Calu3 (cell line): ENCODE data around the gene MCM5. TPM values are rescaled to one million over a fixed set of nuclear protein-coding genes. Genes with fewer than 3 reads are reported as not detected.
"Not testable (repeated sequence)": the region's sequence is repeated elsewhere in the genome, so short reads cannot be mapped to it uniquely, and the experiment has no call there.

ENCODE experiments used
- BruUV-seq: library from RNA; stranded (reverse); fragments of 400-500 nt; replicated peaks from 2 replicates; lab custom pipeline; 2021; lab: Mats Ljungman, UMichigan
- CTCF ChIA-PET: fragments of 300-600 bp; sonication (Branson Sonifier 250); formaldehyde crosslinking; loops from one replicate; lab custom pipeline; 2022; ENCODE audit warnings: antibody characterized with exemption; lab: Charles Lee
- DNase-seq: peaks from one replicate; pipeline ENCODE4 v3.0.0; 2022
- H3K27ac Mint-ChIP-seq: one replicate; pipeline ENCODE4 v1.8.0; 2022; ENCODE audit warnings: mixed read lengths; ENCODE audit not compliant: unreplicated experiment
- H3K27me3 Mint-ChIP-seq: one replicate; pipeline ENCODE4 v1.8.0; 2022; ENCODE audit warnings: mixed read lengths; ENCODE audit not compliant: unreplicated experiment
- H3K36me3 Mint-ChIP-seq: one replicate; pipeline ENCODE4 v1.8.0; 2022; ENCODE audit warnings: mild to moderate bottlenecking, moderate library complexity, mixed read lengths; ENCODE audit not compliant: insufficient read depth, unreplicated experiment
- H3K4me1 Mint-ChIP-seq: one replicate; pipeline ENCODE4 v1.8.0; 2022; ENCODE audit warnings: mild to moderate bottlenecking, low read depth, mixed read lengths; ENCODE audit not compliant: unreplicated experiment
- H3K4me3 Mint-ChIP-seq: one replicate; pipeline ENCODE4 v1.8.0; 2022; ENCODE audit warnings: mild to moderate bottlenecking, low read depth, moderate library complexity, mixed read lengths; ENCODE audit not compliant: unreplicated experiment
- H3K9me3 Mint-ChIP-seq: one replicate; pipeline ENCODE4 v1.8.0; 2022; ENCODE audit warnings: low read depth, mixed read lengths; ENCODE audit not compliant: unreplicated experiment
- intact Hi-C: fragments of 100-400 bp; cut with micrococcal nuclease; formaldehyde crosslinking; loops from one replicate; pipeline ENCODE4 v1.10.0; 2022; ENCODE audit not compliant: unreplicated experiment
- total RNA-seq: library from RNA; stranded (reverse); gene quantifications from 2 replicates; pipeline ENCODE4 v1.2.3, GENCODE V29; 2022
- TF ChIP-seq, protein P1 (sequence below): fragments of 200-600 bp; IDR thresholded peaks from one replicate; pipeline ENCODE4 v1.8.0; 2022; ENCODE audit warnings: antibody characterized with exemption; ENCODE audit not compliant: unreplicated experiment

MCM5 gene
- total RNA-seq, 1 experiment from 2014 or later, result 88.4 TPM

DNA sequence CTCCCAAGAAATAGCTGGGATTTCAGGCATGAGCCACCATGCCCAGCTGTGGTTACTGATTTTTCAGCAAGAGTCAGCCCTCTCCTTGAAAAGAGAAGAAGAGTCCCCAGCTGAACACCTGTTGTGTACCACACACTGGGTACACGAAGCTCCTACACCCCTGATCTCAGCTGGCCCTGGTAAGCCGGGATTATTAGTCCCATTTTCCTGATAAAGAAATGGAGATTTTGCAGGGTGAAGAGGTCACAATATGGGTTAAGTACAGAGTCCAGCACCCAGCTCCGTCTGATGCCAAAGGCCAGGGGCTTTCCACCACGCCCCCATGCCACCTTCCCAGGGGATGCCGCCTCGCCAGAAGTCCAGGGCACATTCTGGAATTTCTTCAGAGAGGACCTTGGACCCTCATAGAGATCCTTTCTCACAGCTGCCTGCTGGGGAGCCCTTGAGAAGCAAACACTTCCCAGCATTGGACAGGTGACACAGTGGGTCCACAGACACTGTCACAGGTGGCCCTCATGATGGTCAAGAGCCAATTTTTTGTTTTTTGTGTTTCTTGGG, 38.9 kb upstream of the MCM5 start:
- H3K4me1 Mint-ChIP-seq, result peaks cover 4% of the 10 kb centered on the region
- intact Hi-C loops, result no loop called here
- H3K4me3 Mint-ChIP-seq, result no peak overlapping the region
- no peaks in the 10 kb centered on the region for H3K27me3 Mint-ChIP-seq
- no peak for DNase-seq
- no peak overlapping the region for H3K27ac Mint-ChIP-seq
- H3K9me3 Mint-ChIP-seq, result no peaks in the 10 kb centered on the region
- no peaks in the 10 kb centered on the region for H3K36me3 Mint-ChIP-seq
- CTCF ChIA-PET, result no interaction called here
- TF ChIP-seq, protein P1, sequence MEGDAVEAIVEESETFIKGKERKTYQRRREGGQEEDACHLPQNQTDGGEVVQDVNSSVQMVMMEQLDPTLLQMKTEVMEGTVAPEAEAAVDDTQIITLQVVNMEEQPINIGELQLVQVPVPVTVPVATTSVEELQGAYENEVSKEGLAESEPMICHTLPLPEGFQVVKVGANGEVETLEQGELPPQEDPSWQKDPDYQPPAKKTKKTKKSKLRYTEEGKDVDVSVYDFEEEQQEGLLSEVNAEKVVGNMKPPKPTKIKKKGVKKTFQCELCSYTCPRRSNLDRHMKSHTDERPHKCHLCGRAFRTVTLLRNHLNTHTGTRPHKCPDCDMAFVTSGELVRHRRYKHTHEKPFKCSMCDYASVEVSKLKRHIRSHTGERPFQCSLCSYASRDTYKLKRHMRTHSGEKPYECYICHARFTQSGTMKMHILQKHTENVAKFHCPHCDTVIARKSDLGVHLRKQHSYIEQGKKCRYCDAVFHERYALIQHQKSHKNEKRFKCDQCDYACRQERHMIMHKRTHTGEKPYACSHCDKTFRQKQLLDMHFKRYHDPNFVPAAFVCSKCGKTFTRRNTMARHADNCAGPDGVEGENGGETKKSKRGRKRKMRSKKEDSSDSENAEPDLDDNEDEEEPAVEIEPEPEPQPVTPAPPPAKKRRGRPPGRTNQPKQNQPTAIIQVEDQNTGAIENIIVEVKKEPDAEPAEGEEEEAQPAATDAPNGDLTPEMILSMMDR, result no peak
- no TSS peak for BruUV-seq

DNA sequence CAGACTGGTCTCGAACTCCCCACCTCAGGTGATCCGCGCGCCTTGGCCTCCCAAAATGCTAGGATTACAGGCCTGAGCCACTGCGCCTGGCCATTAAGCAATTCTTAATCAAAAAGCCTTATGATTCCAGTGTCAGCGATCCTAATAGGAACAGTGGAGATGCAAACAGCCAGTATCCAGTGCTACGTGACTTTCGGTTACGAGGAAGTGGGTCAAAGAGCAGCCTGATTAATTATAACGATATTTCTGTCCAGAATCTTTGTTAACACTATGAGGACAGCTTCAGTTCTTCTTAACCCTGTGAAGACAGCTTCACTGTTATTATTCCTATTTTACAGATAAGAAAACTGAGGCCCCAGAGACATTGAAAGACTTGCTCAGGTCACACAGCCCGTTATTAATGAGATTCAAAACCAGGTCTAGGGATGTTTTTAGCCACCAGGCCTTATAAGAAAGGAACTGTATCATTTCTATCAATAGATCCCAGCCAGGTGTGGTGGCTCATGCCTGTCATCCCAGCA, 36.3 kb upstream of the MCM5 start:
- H3K4me3 Mint-ChIP-seq, result no peak overlapping the region
- no peaks in the 10 kb centered on the region for H3K36me3 Mint-ChIP-seq
- intact Hi-C loops, result no loop called here
- H3K4me1 Mint-ChIP-seq, result peaks cover 8% of the 10 kb centered on the region
- TF ChIP-seq, protein P1, result no peak
- H3K27me3 Mint-ChIP-seq, result no peaks in the 10 kb centered on the region
- no peak overlapping the region for H3K27ac Mint-ChIP-seq
- no TSS peak for BruUV-seq
- CTCF ChIA-PET, result no interaction called here
- no peak for DNase-seq
- H3K9me3 Mint-ChIP-seq, result no peaks in the 10 kb centered on the region

DNA sequence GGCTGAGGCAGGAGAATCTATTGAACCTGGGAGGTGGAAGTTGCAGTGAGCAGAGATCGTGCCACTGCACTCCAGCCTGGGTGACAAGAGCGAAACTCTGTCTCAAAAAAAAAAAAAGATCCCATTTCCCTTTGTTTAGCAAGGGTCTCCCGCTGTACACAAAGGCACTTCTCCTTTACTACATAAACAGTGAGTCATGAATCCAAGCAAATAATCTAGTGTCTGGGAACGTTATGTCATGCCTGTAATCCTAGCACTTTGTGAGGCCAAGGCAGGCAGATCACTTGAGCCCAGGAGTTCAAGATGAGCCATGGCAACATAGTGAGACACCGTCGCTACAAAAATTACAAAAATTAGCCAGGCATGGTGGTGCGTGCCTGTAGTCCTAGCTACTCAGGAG, 35.7 kb upstream of the MCM5 start:
- BruUV-seq, H3K36me3 Mint-ChIP-seq, CTCF ChIA-PET: not testable (repeated sequence)

DNA sequence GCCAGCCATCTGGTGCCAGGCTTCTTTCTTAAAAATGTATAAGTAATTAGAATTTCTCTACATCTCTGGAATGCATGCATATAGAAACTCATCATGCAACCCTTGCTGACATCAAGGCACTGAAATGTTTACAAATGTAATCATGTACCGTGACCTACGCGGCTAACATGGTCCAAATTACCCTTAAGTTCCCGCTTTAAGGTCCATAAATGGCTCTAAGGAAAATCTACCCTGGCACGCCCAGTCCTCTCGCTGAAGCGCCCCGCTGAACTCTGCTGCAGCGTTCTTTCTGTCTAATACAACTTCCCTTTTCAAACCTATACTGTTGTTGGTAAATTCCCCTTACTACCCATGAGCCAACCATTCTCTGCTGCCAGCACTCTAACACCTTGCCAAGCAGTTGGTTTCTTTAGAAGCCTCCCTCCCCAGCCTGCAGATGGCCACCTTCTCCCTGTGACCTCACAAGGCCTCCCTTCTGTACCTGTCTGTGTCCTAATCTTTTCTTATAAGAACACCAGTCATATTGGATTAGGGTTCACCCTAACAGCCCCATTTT, 32.5 kb upstream of the MCM5 start:
- no peak overlapping the region for H3K27ac Mint-ChIP-seq
- peaks cover 8% of the 10 kb centered on the region for H3K36me3 Mint-ChIP-seq
- no peaks in the 10 kb centered on the region for H3K27me3 Mint-ChIP-seq
- no TSS peak for BruUV-seq
- intact Hi-C loops, result no loop called here
- CTCF ChIA-PET, result no interaction called here
- TF ChIP-seq, protein P1, result no peak
- no peaks in the 10 kb centered on the region for H3K9me3 Mint-ChIP-seq
- no peak for DNase-seq
- H3K4me1 Mint-ChIP-seq, result peaks cover 16% of the 10 kb centered on the region
- no peak overlapping the region for H3K4me3 Mint-ChIP-seq

More for the DNA sequence above, 35.7 kb upstream of the MCM5 start:
- H3K27ac Mint-ChIP-seq, H3K4me3 Mint-ChIP-seq, H3K4me1 Mint-ChIP-seq, intact Hi-C loops, H3K27me3 Mint-ChIP-seq, H3K9me3 Mint-ChIP-seq, DNase-seq: not testable (repeated sequence)

DNA sequence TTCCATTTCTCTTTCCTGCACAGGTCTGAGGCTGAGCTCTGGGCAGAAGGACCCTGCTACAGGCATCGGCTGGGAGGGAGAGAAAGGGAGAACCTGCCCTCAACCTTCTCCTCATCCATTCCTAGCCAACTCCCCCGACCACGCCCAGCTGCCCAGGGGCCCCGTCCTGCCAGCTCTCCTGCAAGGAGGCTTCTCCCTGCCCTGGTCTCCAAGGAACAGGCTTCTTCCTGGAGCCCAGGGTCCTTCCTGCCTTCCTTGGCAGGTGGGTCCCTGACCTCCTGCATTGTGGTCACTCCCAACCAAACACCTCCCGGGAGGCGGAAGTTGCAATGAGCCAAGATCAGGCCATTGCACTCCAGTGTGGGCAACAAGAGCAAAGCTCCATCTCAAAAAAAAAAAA, 31.6 kb upstream of the MCM5 start:
- BruUV-seq, result no TSS peak
- CTCF ChIA-PET, result interaction anchor here (0.6 kb wide), 1 partner anchor 26 kb away, joined by 4 read pairs; no protein-coding TSS in a partner anchor
- Mint-ChIP-seq H3K27ac (no peak overlapping the region), H3K4me3 (no peak overlapping the region), H3K4me1 (peaks cover 16% of the 10 kb centered on the region), H3K36me3 (peaks cover 8% of the 10 kb centered on the region), H3K9me3 (no peaks in the 10 kb centered on the region), H3K27me3 (no peaks in the 10 kb centered on the region)
- intact Hi-C loops, result no loop called here
- DNase-seq, result no peak
- TF ChIP-seq, protein P1, result no peak
